M059J (cell line): ENCODE measurements around the gene IDH2. TPM values are rescaled to one million over a fixed set of nuclear protein-coding genes. Genes with fewer than 3 reads are reported as not detected.
"Not testable (repeated sequence)": the region's sequence is repeated elsewhere in the genome, so short reads cannot be mapped to it uniquely, and the experiment has no call there.

Experiments used
- DNase-seq: peaks from one replicate; pipeline ENCODE4 v3.0.0-alpha.2; 2012; ENCODE audit warnings: low read depth
- total RNA-seq: library from RNA; depleted of rRNA; stranded (reverse); fragments of >200 nt; shearing (Covaris generic); gene quantifications from 2 replicates; pipeline ENCODE4 v1.2.3, GENCODE V29; 2014

The IDH2 gene
- total RNA-seq, 1 experiment from 2014 or later: 78.0 TPM

- DNase-seq: no peak
Measured at GRCh38 chr15:90084876-90085423, 17.3 kb downstream of the IDH2 start.

- no peak for DNase-seq
Measured at GRCh38 chr15:90083954-90084607, 18.2 kb downstream of the IDH2 start.

GRCh38 chr15:90083419-90083818, 18.8 kb downstream of the IDH2 start:
- DNase-seq: no peak

GRCh38 chr15:90082140-90082715, 20.0 kb downstream of the IDH2 start:
- DNase-seq: no peak

GRCh38 chr15:90080818-90081393, 21.4 kb downstream of the IDH2 start:
- no peak for DNase-seq

GRCh38 chr15:90080458-90080755, 21.9 kb downstream of the IDH2 start:
- no peak for DNase-seq

- no peak for DNase-seq
Measured at GRCh38 chr15:90079619-90080457, 22.4 kb downstream of the IDH2 start.

GRCh38 chr15:90078965-90079364, 23.3 kb downstream of the IDH2 start:
- no peak for DNase-seq

GRCh38 chr15:90076716-90077115, 25.6 kb downstream of the IDH2 start:
- no peak for DNase-seq

- DNase-seq: no peak
Measured at GRCh38 chr15:90075420-90076289, 26.6 kb downstream of the IDH2 start.

GRCh38 chr15:90074916-90075315, 27.4 kb downstream of the IDH2 start:
- DNase-seq: no peak

- DNase-seq: no peak
Measured at GRCh38 chr15:90074023-90074422, 28.2 kb downstream of the IDH2 start.

GRCh38 chr15:90072978-90073640, 29.2 kb downstream of the IDH2 start:
- no peak for DNase-seq

- peak; percentile 70 for DNase-seq
Measured at GRCh38 chr15:90071220-90071807, 31.0 kb downstream of the IDH2 start.

- DNase-seq: not testable (repeated sequence)
Measured at GRCh38 chr15:90070623-90071022, 31.6 kb downstream of the IDH2 start.

- DNase-seq: no peak
Measured at GRCh38 chr15:90067953-90068606, 34.2 kb downstream of the IDH2 start.

GRCh38 chr15:90067181-90067952, 34.9 kb downstream of the IDH2 start:
- DNase-seq: no peak

- no peak for DNase-seq
Measured at GRCh38 chr15:90065682-90066049, 36.6 kb downstream of the IDH2 start.
